ENCODE data around the gene GGTLC2. TPM values are rescaled to one million over a fixed set of nuclear protein-coding genes. Genes with fewer than 3 reads are reported as not detected.

GGTLC2 gene
- total RNA-seq, 3 donors from 2014 or later = not detected

GRCh38 chr22:22612516-22612915 lies 31.9 kb upstream of the GGTLC2 start:
- TF ChIP-seq POLR2A (IDR thresholded peaks at IDR 0.05) (no peak), POLR2AphosphoS5 (IDR thresholded peaks at IDR 0.05) (no peak), CTCF (IDR thresholded peaks at IDR 0.05) (no peak)
- Histone ChIP-seq H3K27ac (no peak overlapping the region), H3K36me3 (no peaks in the 10 kb centered on the region), H3K4me3 (no peak overlapping the region), H3K27me3 (peaks cover 0 to 8% of the 10 kb centered on the region in 2 donors), H3K9me3 (peaks cover 0 to 2% of the 10 kb centered on the region in 2 donors), H3K4me1 (no peaks in the 10 kb centered on the region)
- intact Hi-C loops (cut with DNase I; ENCODE audit: low total_unique reads) = no loop called here
- no peak for DNase-seq (ENCODE audit: low spot score in 2 of 2)

- Histone ChIP-seq H3K4me1 (no peaks in the 10 kb centered on the region), H3K36me3 (no peaks in the 10 kb centered on the region), H3K4me3 (no peak overlapping the region), H3K27me3 (peaks cover 0 to 15% of the 10 kb centered on the region in 2 donors), H3K27ac (no peak overlapping the region), H3K9me3 (no peaks in the 10 kb centered on the region)
- no peak for DNase-seq (ENCODE audit: low spot score in 2 of 2)
- no peak for TF ChIP-seq POLR2AphosphoS5 (IDR thresholded peaks at IDR 0.05)
- TF ChIP-seq CTCF (IDR thresholded peaks at IDR 0.05) = no peak
- no peak for TF ChIP-seq POLR2A (IDR thresholded peaks at IDR 0.05)
- intact Hi-C loops (cut with DNase I; ENCODE audit: low total_unique reads) = no loop called here
Measured at GRCh38 chr22:22614065-22614464, 30.3 kb upstream of the GGTLC2 start.

DNA sequence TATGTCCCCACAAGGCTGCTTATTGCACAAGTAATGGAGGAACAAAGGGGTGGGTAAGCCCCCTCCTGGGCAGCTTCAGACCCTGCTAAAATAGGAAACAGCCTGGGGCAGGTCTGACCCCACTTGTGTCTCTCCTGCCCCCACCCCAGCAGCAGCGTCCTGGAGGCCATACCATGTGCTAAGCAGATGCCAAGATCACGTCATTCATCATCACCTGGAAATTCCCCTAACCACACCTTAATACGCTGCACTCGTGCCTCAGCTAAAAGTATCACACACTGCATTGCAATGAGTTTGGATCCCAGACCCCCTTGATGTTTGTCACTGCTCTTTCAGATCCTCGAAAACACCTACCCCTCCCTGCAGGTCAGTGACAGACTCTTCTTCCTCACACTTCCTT lies 27.8 kb upstream of the GGTLC2 start:
- TF ChIP-seq CTCF (IDR thresholded peaks at IDR 0.05) = no peak
- TF ChIP-seq POLR2A (IDR thresholded peaks at IDR 0.05) = no peak
- TF ChIP-seq POLR2AphosphoS5 (IDR thresholded peaks at IDR 0.05) = no peak
- intact Hi-C loops (cut with DNase I; ENCODE audit: low total_unique reads) = no loop called here
- Histone ChIP-seq H3K4me3 (no peak overlapping the region), H3K9me3 (no peaks in the 10 kb centered on the region), H3K36me3 (no peaks in the 10 kb centered on the region), H3K27me3 (peaks cover 0 to 15% of the 10 kb centered on the region in 2 donors), H3K4me1 (no peaks in the 10 kb centered on the region), H3K27ac (no peak overlapping the region)
- no peak for DNase-seq (ENCODE audit: low spot score in 2 of 2)

DNA sequence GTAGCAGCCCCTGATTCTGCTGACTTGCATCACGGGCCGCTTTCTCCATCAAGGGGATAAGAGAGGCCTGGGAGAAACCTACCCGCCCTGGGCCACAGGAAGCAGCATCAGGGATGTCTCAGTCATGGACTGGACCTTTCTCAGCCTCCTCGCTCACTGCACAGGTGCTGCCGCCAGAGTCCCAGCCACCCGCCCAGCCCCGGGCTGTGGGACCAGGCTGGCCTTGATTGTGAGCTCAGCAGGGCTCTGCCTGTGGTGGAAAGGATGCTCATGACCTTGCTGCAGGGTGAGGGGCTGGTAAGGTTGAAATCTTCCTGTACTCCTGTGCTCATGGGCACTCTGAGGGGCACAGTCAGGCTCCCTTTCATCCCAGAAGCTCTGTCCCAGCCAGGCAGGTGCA lies 26.0 kb upstream of the GGTLC2 start:
- peaks cover 0 to 15% of the 10 kb centered on the region in 2 donors for H3K27me3 ChIP-seq
- intact Hi-C loops (cut with DNase I; ENCODE audit: low total_unique reads) = no loop called here
- H3K36me3 ChIP-seq = no peaks in the 10 kb centered on the region
- no peak overlapping the region for H3K27ac ChIP-seq
- no peak for DNase-seq (ENCODE audit: low spot score in 2 of 2)
- no peaks in the 10 kb centered on the region for H3K4me1 ChIP-seq
- TF ChIP-seq POLR2AphosphoS5 (IDR thresholded peaks at IDR 0.05) (no peak), CTCF (IDR thresholded peaks at IDR 0.05) (no peak), POLR2A (IDR thresholded peaks at IDR 0.05) (no peak)
- no peak overlapping the region for H3K4me3 ChIP-seq
- H3K9me3 ChIP-seq = no peaks in the 10 kb centered on the region

DNA sequence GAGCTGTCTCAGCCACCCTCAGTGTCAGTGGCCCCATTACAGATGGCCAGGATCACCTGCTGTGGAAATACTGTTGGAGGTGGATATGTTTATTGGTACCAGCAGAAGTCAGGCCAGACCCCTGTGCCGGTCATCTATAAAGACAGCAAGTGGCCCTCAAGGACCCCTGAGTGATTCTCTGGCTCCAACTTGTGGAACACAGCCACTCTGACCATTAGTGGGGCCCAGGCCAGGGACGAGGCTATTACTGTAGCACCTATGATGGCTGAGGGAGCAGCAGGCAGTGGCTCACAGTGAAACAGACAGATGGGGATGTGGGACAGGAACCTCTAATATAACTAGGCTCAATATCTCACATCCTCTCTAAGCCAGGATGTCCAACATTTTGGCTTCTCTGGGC lies 25.5 kb upstream of the GGTLC2 start:
- H3K4me3 ChIP-seq = no peak overlapping the region
- no peak overlapping the region for H3K27ac ChIP-seq
- H3K36me3 ChIP-seq = no peaks in the 10 kb centered on the region
- intact Hi-C loops (cut with DNase I; ENCODE audit: low total_unique reads) = no loop called here
- TF ChIP-seq POLR2A (IDR thresholded peaks at IDR 0.05) (no peak), POLR2AphosphoS5 (IDR thresholded peaks at IDR 0.05) (no peak), CTCF (IDR thresholded peaks at IDR 0.05) (no peak)
- no peaks in the 10 kb centered on the region for H3K4me1 ChIP-seq
- no peak for DNase-seq (ENCODE audit: low spot score in 2 of 2)
- H3K27me3 ChIP-seq = peaks cover 0 to 15% of the 10 kb centered on the region in 2 donors
- no peaks in the 10 kb centered on the region for H3K9me3 ChIP-seq

All from breast epithelium (tissue), 4 donors.